ENCODE measurements around the gene LRRC15.

DNA sequence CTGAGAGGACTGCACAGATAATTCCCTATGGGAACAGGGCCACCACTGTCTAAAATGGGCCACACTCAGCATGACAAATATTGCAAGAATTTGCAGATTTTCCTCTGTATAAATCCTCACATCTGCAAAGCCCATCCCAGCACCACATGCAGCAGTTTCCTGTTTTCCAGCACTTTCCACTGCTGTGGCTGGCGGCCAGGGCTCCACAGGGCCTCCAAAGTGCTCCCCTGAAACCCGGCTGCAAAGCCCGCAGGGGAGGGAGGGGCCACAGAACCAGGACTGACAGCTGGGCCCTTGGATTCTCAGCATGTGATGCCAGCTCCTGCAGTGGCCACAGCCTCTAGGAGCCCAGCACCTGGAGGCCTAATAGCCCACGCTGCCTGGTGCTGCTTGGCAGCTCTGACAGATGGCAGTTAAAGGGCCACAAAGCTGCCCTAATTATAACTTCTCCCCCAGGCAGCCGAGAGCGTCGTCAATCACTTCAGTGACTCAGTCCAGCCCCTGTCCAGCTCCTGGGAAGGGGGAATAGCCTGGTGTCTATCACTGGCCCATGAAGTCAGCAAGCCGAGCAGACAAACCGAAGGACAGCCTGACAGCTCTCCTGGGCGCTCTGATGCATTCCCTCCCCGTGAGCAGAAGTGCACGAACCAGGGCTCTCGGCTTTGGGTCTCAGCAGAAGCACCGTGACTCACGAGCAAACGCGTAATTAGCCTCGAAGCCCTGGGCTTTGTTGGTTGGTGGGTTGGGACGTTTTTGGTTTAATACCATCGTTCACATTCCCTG is 4.7 kb downstream of the LRRC15 start:
- TF ChIP-seq, protein P1, sequence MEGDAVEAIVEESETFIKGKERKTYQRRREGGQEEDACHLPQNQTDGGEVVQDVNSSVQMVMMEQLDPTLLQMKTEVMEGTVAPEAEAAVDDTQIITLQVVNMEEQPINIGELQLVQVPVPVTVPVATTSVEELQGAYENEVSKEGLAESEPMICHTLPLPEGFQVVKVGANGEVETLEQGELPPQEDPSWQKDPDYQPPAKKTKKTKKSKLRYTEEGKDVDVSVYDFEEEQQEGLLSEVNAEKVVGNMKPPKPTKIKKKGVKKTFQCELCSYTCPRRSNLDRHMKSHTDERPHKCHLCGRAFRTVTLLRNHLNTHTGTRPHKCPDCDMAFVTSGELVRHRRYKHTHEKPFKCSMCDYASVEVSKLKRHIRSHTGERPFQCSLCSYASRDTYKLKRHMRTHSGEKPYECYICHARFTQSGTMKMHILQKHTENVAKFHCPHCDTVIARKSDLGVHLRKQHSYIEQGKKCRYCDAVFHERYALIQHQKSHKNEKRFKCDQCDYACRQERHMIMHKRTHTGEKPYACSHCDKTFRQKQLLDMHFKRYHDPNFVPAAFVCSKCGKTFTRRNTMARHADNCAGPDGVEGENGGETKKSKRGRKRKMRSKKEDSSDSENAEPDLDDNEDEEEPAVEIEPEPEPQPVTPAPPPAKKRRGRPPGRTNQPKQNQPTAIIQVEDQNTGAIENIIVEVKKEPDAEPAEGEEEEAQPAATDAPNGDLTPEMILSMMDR (IDR thresholded peaks at IDR 0.05), result no peak
- no peak for TF ChIP-seq POLR2A (IDR thresholded peaks at IDR 0.05)
